Measurements from ENCODE around the gene FAM222A. TPM values are rescaled to one million over a fixed set of nuclear protein-coding genes. Genes with fewer than 3 reads are reported as not detected.

Gene FAM222A
- total RNA-seq (2014; rRNA removed; shearing (Covaris generic)), result 0.24 and 0.39 TPM in 2 replicates

GRCh38 chr12:109713187-109714070 is at the start of gene FAM222A:
FAM222A (plus strand) TSS chr12:109713825; CDS start chr12:109744147, 30,322 bp downstream.
- peak; percentile 90 for DNase-seq (ENCODE audit: low read depth)

GRCh38 chr12:109664402-109664801 is 49.2 kb upstream of the FAM222A start:
- DNase-seq (ENCODE audit: low read depth), result no peak

- DNase-seq (ENCODE audit: low read depth), result no peak
These were observed 47.6 kb upstream of the FAM222A start for GRCh38 chr12:109666068-109666467.

DNA sequence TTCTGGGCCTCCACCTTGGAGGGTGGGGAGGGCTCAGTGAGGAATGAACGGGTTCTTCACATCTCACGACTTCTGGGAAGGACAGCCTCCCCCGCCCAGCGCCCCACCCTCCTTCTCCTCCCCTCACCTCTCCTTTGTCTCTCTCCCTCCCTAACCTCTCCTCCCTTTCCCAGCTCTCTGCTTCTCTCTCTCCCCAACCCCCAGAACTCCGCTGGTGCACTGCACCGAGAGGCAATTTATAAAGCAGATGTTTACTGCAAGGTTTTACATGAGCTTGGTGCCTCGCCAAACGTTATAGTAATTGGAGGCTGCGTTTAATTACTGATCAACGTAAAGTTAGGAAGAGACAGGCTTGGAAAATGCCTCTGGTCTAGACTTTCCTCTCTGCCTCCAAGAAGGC is 42.9 kb upstream of the FAM222A start:
- DNase-seq (ENCODE audit: low read depth), result no peak

GRCh38 chr12:109671502-109671901 is 42.1 kb upstream of the FAM222A start:
- DNase-seq (ENCODE audit: low read depth), result no peak

GRCh38 chr12:109673379-109673778 is 40.2 kb upstream of the FAM222A start:
- no peak for DNase-seq (ENCODE audit: low read depth)

DNA sequence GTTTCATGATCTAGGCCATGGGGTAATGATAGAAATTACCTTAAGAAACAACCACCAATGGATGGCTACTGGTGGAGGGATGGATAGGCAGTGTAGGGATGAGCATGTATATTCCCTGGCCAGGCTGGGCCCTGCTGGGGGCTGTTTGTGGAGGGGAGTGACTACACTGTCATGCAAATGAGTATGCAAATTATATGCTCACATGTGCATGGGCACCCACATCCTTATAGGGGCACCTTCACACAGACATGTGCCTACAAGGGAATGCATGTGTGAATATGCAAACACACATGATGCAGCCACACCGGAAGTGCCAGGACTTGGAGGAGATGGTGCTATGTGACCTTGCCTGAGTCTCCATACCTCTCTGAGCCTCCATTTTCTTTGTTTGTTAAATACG is 39.7 kb upstream of the FAM222A start:
- no peak for DNase-seq (ENCODE audit: low read depth)

GRCh38 chr12:109675411-109675810 is 38.2 kb upstream of the FAM222A start:
- no peak for DNase-seq (ENCODE audit: low read depth)

- DNase-seq (ENCODE audit: low read depth), result no peak
These were observed 36.3 kb upstream of the FAM222A start for GRCh38 chr12:109677279-109677691.

DNA sequence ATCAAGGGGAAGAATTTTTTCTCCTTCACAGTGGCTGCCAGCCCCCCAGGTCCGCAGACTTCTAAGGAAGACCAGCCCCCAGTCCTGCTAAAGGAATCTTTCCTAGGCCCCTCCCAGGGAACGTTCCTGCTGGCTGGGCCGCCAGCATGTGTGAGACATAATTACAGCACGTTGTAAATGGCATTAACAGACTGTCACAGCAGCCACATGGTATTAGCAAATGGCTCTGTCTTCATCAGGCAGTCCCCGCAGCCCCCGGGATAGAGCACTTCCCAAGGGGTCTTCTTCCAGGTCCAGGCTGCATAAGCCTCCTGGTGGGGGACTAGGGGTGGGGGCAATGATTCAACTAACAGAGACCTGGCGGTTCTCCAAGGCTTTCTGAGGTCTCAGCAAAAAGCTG is 34.9 kb upstream of the FAM222A start:
- no peak for DNase-seq (ENCODE audit: low read depth)

DNA sequence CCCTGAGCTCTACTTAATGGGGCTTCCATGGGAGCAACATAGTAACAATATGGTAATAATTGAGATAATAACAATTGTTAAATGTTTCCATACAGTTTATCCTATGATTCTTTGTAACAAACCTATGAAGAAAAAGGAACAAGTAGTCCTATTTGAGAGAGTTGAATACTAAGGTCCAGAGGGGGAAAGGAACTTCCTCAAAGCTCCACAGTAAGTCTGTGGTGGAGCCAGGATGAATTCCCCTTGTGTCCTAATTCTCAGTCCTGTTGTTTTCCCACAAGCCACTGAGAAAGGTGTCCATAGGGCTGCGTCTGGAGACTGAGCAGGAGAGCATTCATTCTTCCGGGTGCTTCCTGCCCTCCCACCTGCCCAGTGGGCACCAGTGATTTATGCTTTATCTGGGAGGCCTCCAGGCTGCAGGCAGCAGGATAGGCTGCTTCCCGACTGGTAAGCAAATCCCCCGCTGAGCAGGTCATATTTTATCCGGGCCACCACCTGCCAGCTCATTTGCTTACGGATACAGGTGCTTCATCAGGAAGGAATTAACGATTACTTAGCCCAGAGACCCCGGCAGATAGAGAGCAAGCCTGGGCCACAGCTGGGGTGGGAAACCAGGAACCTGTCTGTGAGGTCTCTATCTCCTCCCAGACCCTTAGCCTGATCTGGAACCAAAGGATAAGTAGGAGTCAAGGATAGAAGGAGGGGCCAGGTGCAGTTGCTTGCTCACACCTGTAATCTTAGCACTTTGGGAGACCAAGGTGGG is 33.9 kb upstream of the FAM222A start:
- no peak for DNase-seq (ENCODE audit: low read depth)

DNA sequence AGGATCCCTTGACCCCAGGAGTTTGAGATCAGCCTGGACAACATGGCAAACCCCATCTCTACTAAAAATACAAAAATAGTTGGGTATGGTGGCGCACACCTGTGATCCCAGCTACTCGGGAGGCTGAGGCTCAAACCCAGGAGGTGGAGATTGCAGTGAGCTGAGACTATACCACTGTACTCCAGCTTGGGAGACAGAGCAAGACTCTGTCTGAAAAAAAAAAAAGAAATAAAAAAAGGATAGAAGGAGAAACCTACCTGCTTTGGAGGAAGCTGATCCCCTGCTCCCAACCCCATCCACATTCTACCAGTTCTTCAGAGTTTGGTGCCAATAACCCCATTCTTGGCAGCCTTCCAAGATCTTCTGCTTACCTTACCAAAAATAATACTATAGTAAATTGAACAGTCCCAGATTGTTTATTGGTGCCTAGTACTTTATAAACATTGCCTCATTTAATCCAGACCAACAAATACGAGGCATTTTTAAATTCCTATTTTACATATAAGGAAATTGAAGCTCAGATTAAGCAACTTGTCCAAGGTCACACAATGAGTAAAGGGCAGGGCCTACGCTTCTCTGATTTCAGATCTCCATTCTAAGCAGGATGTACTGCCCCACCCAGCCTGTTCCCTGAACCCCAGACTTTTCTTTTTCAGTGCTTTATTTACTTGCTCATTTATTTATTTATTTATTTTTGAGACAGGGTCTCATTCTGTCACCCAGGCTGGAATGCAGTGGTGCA is 33.2 kb upstream of the FAM222A start:
- DNase-seq (ENCODE audit: low read depth), result no peak

DNA sequence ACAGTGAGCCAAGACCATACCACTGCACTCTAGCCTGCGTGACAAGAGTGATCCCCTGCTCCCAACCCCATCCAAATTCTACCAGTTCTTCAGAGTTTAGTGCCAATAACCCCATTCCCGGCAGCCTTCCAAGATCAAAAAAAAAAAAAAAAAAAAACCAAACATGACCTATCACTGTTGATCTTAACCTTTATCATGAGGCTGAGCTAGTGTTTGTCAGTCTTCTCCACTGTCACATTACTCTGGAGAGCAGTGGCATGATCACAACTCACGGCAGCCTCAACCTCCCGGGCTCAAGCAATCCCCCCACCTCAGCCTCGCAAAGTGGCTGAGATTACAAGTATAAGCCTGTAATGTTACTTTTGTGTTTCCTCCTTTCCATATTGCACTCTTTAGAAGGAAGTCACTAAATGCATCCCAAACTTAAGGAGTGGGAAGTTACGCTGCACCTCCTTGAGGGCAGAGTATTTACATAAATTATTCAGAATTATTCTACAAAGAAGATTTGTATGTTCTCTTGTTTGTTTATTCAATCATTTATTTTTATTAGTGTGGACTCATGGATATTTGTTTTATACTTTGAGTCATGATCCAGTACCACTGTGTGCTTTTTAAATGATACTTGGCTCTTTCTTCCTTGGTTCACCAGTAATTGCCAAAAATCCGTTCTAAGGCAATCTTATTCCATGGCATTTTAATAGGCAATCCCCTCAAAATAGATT is 31.5 kb upstream of the FAM222A start:
- no peak for DNase-seq (ENCODE audit: low read depth)

GRCh38 chr12:109682708-109683060 is 30.9 kb upstream of the FAM222A start:
- no peak for DNase-seq (ENCODE audit: low read depth)

DNA sequence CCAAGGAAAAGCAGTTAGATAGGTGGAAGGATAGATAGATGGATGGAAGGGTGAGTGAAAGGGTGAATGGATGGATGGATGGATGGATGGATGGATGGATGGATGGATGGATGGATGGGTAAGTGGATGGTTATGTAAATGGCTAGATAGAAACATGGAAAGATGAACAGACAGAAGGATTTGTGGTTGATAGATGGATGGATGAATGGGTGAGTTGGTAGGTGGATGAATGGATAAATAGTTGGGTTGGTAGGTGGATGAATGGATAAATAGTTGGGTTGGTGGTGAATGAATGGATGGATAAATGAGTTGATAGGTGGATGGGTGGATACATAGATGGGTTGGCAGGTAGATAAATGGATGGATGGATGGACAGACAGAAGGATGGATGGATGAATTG is 30.3 kb upstream of the FAM222A start:
- DNase-seq (ENCODE audit: low read depth), result no peak

DNA sequence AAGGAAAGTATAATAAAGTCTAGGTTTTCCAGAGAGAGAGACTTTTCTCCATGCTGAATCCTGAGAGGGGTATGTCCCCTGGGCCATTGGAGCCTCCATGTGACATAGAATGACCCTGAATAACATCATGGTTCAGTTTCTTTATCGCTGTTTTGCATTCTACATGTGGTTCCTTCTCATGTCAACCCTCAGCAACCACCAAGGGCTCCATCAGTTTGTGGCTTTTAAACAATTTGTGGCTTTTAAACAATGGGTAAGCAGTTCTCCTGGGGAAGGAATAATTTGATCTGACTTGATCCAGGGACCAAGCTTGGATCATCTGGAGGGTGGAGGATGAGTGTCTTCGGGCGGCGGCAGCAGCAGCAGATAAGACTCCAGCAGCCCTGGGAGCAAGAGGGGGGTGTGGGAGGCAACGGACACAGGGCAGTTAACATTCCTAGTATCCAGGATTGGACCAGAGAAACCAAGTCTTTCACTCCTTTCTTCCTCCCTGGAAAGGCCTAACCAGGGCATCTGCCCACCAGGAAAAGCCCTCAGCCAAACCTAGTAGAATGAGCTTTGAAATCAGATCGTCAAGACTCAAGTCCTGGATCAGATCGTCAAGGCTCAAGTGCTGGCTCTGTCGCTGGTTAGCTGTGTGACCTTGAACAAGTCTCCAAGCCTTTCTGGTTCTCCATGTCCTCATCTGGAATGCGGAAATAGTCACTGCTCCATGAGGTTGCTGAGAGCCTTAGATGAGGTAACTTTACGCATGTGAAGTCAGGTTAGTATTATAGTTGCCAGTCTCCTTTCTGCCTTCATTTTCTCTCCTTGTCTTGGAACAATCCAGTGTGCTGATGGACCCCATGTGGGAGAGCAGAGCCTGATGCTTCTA is 27.8 kb upstream of the FAM222A start:
- DNase-seq (ENCODE audit: low read depth), result no peak

GRCh38 chr12:109686523-109686922 is 27.1 kb upstream of the FAM222A start:
- no peak for DNase-seq (ENCODE audit: low read depth)

DNA sequence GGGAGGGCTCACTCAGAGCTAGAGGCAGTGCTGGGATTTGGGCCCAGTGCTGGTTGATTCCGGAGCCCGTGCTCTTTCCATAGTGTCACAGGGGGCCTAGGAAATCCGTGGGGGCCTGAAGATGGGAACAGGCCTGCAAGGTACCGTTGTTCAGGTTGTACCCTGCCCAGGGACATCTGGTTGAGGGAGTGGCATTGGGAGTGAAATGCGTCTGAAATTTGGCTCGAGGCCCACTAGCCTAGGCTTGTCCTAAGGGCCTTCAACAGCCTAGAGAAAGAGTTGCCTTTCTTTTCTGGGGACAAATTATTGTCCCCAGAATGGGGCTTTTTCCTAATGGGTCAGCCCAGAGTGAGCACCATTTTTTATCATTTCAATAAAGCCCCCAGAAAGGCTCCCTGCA is 26.4 kb upstream of the FAM222A start:
- no peak for DNase-seq (ENCODE audit: low read depth)

- no peak for DNase-seq (ENCODE audit: low read depth)
These were observed 24.2 kb upstream of the FAM222A start for GRCh38 chr12:109689426-109689825.

GRCh38 chr12:109693160-109693559 is 20.5 kb upstream of the FAM222A start:
- no peak for DNase-seq (ENCODE audit: low read depth)
